ENCODE data around the gene SIX1. TPM values are rescaled to one million over a fixed set of nuclear protein-coding genes. Genes with fewer than 3 reads are reported as not detected.

SIX1 gene
- total RNA-seq: 18.0 TPM

GRCh38 chr14:60648934-60649874, at the start of gene SIX1:
TSS of gene SIX1 (minus strand) at chr14:60649477. CDS start at chr14:60649189, 288 bp downstream.

Other genes starting within 250 kb of the SIX1 start
- gene C14orf39, start 163.4 kb downstream of the SIX1 start, total RNA-seq: 0.18 TPM
- gene SIX6, start 140.3 kb downstream of the SIX1 start, total RNA-seq: not detected
- gene SIX4, start 74.9 kb upstream of the SIX1 start, total RNA-seq: 11.9 TPM
- 48.0 TPM for gene MNAT1, start 85.3 kb upstream of the SIX1 start, total RNA-seq

Data from metanephros (tissue), 1 donor.